Subcutaneous adipose tissue (tissue), 4 donors: ENCODE data around the gene AP1S3. TPM values are rescaled to one million over a fixed set of nuclear protein-coding genes. Genes with fewer than 3 reads are reported as not detected.

ENCODE experiments used
- CTCF ChIP-seq: fragments of 450-650 bp; IDR thresholded peaks from one replicate; pipeline ENCODE4 v1.5.1; 2016; ENCODE audit warnings: low read depth, mild to moderate bottlenecking, control low read depth, antibody characterized with exemption, moderate library complexity
- total RNA-seq, 4 donors: library from RNA; depleted of rRNA; stranded (reverse); fragments of >200 nt; gene quantifications; one replicate each; pipeline ENCODE4 v1.1.0, GENCODE V29; 2016

AP1S3 gene
- total RNA-seq, 4 donors from 2014 or later, result 0.19 to 9.3 (median 1.2) TPM

DNA sequence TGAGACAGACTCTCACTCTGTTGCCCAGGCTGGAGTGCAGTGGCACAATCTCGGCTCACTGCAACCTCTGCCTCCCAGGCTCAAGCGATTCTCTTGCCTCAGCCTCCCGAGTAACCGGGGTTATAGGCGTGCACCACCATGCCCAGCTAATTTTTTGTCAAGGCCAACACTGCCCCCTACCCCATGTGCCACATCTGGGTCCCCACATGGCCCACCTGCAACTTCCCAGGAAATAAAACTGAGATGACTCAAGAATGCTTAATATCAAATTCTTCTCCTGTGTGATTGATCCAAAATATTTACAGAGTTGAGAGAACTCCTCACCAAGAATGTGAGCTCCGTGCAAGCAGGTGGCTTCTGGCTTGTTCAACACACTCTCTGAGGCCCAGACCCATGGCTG is 9.1 kb downstream of the AP1S3 start:
- TF ChIP-seq CTCF, result no peak

DNA sequence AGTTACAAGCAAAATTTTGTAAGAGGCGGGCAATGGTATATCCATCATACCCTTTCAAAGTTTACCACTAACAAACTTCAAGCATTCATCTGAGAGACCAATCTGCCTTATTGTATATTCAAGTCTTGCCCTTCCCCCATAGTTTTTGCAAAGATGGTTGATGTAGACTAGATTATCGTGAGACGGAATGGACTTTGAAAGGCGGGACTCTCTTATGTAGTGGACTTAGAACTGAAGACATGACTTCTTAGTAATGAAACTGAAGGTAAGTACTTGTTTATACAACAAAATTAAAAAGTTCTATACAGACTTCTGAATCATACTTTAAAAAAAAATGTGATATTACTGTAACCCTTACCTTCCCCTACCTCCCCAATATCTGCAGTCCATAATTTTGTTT is 10.4 kb downstream of the AP1S3 start:
- TF ChIP-seq CTCF, result no peak

DNA sequence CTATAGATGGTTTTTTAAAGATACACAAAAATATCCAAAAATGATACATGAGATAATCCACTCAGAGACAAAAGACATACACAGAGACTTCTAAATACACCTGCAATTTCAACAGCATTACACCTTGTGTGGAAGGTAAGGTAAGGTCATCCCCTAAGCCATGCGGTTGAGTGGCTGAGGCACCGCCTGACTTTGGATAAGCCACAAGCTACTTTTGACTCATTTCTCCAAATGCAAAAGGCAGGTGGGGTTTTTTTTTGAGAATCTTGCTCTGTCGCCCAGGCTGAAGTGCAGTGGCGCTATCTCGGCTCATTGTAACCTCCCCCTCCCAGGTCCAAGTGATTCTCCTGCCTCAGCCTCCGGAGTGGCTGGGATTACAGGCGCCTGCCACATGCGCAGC is 13.1 kb downstream of the AP1S3 start:
- no peak for TF ChIP-seq CTCF

DNA sequence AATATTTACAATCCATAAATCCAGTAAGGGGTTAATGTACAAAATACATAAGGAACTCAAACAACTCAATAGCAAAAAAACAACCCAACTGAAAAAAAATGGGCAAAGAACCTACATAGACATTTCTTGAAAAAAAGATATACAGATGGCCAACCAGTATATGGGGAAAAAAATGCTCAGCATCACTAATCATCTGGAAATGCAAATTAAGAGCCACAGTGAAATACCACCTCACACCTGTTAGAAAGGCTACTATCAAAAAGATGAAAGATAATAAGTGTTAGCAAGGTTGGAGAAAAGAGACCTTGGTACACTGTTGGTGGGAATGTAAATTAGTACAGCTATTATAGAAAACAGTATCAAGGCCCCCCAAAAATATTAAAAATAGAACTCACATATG is 14.6 kb downstream of the AP1S3 start:
- no peak for TF ChIP-seq CTCF

- TF ChIP-seq CTCF, result no peak
These were observed 16.8 kb downstream of the AP1S3 start for GRCh38 chr2:223820549-223820948.

DNA sequence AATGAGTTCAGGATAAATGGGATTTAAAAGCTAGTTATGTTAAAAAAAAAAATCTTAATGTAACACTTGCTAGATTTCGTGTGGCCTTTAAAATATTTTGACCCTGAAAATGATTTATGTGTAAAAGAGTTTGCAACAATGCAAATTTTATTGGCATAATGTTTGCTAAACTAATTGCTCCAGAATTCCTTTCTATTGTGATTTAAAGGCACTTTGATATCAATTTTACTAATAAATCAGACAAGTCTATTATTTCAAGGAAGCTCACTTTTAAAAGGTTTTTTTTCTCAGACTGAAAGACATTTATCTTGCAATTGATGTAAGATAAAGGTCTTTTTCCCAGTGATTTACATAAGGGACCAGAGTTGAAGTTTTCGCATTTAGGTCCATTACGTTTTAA is 17.5 kb downstream of the AP1S3 start:
- no peak for TF ChIP-seq CTCF

- TF ChIP-seq CTCF, result no peak
These were observed 21.4 kb downstream of the AP1S3 start for GRCh38 chr2:223815884-223816570.
